Subcutaneous adipose tissue (tissue), 4 donors: ENCODE data around the gene RRBP1. TPM values are rescaled to one million over a fixed set of nuclear protein-coding genes. Genes with fewer than 3 reads are reported as not detected.

Experiments
- total RNA-seq, 4 donors: library from RNA; depleted of rRNA; stranded (reverse); fragments of >200 nt; gene quantifications; one replicate each; pipeline ENCODE4 v1.1.0, GENCODE V29; 2016
- TF ChIP-seq, protein P1 (sequence below): fragments of 450-650 bp; IDR thresholded peaks from one replicate; pipeline ENCODE4 v1.5.1; 2016; ENCODE audit warnings: low read depth, mild to moderate bottlenecking, control low read depth, antibody characterized with exemption, moderate library complexity

RRBP1 gene
- total RNA-seq, 4 donors from 2014 or later, result 45.0 to 71.6 (median 55.2) TPM

DNA sequence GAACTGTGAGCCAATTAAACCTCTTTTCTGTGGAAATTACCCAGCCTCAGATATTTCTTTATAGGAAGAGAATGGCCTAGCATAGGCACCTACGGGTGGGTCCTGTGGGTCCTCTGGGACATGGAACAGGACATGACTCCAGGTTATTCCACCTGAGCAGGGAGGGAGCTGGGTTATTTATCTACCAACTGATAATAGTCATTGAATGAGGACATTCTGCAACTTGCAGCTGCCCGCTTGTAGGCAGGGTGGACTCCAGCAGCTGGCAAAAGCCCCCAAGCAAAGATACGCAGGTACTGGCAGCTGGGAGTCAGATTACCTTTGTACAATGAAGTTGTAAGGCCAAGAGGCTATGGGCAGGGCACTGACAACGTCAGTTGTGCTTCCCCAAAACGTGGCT lies 16.3 kb upstream of the RRBP1 start:
- TF ChIP-seq, protein P1, sequence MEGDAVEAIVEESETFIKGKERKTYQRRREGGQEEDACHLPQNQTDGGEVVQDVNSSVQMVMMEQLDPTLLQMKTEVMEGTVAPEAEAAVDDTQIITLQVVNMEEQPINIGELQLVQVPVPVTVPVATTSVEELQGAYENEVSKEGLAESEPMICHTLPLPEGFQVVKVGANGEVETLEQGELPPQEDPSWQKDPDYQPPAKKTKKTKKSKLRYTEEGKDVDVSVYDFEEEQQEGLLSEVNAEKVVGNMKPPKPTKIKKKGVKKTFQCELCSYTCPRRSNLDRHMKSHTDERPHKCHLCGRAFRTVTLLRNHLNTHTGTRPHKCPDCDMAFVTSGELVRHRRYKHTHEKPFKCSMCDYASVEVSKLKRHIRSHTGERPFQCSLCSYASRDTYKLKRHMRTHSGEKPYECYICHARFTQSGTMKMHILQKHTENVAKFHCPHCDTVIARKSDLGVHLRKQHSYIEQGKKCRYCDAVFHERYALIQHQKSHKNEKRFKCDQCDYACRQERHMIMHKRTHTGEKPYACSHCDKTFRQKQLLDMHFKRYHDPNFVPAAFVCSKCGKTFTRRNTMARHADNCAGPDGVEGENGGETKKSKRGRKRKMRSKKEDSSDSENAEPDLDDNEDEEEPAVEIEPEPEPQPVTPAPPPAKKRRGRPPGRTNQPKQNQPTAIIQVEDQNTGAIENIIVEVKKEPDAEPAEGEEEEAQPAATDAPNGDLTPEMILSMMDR, result no peak

DNA sequence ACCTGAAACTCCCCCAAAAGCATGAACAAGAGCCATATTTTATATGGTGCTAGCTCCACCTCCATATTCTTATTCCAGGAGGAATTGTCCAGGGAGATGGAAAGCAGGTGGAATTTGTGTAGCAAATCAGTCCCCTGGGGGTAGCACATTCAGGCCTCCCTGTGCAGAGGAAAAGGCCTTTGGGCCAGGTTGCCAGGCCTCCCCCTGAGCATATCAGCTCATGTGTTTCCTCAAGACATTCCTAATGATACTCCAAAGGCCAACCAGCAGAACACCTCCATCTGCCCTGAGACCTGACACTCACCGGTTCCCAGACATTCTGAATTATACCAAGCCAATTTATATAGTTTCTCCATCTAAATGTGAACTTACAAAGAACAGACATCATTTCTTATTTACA lies 15.1 kb upstream of the RRBP1 start:
- TF ChIP-seq, protein P1, result no peak

DNA sequence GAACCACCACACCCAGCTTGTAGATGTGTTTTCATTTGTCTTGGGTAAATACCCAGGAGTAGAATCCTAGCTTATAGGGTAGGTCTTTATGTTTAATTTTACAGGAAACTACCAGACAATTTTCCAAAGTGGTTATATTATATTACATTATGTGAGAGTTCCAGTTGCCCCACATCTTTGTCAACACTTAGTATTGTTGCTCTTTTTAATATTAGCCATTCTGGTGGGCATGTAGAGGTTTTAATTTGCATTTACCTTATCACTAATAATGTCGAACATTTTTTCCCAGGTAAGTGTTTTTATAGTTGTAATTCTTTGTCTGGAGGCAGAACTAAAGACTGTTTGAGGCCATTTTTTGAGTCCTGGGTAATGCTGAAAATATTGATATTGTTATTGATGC lies 14.2 kb upstream of the RRBP1 start:
- TF ChIP-seq, protein P1, result no peak

DNA sequence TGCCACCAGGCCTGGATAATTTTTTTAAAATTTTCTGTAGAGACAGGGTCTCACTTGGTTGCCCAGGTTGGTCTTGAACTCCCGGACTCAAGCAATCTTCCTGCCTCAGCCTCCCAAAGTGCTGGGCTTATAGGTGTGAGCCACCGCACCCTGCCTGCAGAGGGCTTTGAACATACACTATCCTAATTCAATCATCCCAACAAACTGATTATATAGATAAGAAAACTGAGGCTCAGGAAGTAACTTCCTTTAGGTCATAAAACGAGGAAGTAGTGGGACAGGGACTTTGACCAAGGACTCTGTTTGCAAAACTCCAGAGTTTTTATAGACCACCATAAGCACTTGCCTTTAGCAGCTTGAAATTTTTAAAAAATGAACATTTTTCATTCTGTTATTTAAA lies 12.7 kb upstream of the RRBP1 start:
- TF ChIP-seq, protein P1, result no peak

DNA sequence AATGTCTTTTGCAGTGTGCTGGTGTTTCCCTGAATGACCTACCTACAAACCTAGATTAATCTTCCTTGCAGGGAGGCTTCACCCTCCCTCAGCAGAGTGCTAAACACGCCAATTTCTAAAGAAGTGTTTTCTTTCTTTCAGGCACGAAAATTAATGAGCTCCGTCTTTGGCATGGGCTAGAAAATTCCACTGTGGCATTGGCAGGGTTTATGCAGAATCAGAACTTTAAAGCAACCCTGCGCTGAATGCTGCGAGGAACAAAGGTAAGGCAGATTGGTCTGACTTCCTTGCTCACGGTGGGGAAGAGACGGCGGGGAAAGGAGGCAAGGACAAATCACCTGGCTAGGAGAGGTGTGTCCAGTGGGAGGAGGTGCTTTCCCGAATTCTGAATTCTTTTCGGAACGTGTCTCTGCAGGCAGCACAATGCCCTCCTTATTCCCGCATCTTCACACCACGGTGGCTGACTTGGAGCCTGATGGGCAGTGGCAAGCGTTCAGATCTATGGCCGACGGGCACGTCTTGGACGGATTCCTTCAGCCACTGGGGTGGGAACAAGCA lies 11.5 kb upstream of the RRBP1 start:
- TF ChIP-seq, protein P1, result no peak

DNA sequence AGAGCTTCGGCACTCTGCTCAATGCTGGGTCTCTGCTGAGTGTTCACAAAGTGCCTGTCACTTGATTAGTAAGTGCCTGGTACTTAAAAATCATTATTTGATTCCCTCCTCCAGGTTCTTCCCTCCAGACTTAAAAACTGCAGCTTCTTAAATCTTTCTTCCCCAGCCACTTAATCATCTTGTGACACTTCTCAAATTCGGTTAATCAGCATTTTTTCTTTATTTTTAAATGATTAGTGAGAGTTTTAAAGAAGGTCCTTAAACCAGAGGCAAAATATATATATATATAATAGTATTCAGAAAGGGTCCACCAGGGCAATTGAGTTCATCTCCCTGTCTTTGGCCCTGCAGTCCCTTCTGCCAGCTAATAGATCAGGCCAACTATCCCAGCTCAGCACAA lies 9.7 kb upstream of the RRBP1 start:
- TF ChIP-seq, protein P1, result no peak

DNA sequence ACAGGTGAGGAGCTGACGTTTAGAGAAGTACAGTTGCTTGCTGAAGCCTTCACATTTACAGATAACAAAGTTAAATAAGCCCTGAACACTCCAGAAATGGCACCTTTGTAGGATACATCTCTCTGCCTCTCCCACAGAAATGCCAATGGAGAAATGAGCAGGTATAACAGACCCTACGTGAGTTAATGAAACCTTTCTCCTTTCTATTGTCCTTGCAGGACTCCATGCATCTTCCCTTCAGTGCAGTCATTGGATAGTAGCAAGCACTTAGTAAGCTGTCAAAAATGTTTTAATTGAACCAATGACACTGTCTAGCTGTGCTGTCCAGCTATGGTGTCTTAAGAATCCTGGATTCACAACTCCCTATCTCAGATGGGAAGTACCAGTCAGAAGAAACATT lies 8.1 kb upstream of the RRBP1 start:
- TF ChIP-seq, protein P1, result no peak

DNA sequence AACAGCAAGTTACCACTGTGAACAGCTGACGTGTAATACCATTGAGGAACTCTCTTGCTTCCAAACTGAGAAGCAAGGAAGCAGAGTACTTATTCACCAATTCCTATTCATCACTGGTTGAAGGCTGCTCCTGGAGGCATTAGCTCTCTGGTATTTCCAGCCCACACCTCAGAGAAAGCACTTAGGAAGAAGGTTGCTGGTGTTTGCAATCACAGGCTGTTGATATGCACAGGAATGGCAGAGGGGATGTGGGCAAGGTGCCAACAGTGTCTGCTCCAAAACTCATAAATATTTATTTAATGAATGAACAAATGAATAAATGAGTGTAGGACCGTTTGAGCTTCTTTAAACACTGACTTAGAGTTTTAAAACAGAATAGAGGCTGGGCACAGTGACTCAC lies 6.9 kb upstream of the RRBP1 start:
- TF ChIP-seq, protein P1, result no peak
